Kidney glomerular epithelial cell (primary cell): ENCODE measurements around the gene ANO1.

Experiments used
- DNase-seq: peaks from one replicate; lab custom pipeline; 2025; lab: John Stamatoyannopoulos, UW

The ANO1 gene

GRCh38 chr11:70138403-70138802 lies 60.3 kb downstream of the ANO1 start:
- no peak for DNase-seq

DNA sequence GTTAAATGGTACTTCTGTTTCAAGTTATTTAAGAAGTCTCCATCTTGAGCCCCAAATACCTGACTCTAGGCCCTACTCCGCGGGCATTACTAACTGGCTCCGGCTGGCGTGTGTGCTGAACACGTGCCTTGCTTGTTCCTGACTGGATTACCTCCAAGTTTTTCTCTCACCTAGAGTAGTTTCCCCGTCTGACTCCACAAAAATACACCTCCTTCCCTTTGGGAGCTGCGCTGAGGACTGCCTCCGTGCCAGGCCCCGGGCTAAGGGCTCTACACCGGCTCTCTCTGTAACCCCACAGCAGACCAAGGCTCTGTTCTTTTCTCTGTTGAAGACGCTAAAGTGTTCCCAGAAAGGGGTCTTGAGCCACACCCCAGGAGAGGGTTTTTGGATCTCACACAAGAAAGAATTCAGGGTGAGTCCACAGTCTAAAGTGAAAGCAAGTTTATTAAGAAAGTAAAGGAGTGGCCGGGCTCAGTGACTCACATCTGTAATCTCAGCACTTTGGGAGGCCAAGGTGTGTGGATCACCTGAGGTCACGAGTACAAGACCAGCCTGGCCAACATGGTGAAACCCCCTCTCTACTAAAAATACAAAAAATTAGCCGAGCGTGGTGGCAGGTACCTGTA lies 61.8 kb downstream of the ANO1 start:
- DNase-seq = no peak

GRCh38 chr11:70140711-70141485 lies 62.8 kb downstream of the ANO1 start:
- DNase-seq = no peak

DNA sequence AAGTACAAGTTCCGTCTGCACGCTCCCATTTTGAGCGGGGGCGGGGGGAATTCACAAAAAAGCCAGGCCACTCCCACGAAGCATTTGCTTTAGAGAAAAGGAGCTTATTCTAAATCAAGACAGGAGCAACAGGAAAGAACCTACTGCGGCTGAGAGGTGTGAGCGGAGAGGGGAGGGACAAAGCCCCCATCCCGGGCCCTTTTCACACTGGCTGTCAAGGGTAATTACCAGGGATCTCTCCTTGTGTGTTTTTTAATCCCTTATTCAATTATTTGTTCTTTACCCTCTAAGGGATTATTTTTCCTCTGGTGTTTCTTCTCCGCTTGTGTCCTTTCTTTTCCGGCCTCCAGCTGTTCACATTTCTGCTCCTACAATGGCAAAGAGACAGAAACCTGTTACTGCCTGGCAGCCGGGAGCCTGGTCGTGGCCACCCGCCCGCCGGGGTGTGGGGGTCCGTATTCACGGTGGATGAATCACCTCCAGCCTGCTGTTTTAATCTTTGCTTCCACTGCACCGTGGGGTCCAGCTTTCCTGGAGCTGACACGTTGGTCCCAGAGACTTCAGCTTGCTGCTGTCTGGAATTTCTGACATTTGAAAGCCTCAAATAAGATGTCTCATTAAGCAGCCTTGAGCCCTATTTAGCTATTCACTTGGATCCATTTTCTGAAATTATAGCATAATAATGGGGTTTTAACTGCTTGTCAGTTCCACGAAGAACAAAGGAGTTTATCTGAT lies 63.5 kb downstream of the ANO1 start:
- no peak for DNase-seq

GRCh38 chr11:70142221-70142875 lies 64.2 kb downstream of the ANO1 start:
- DNase-seq = no peak

- no peak for DNase-seq
Observed at GRCh38 chr11:70144262-70144661, 66.1 kb downstream of the ANO1 start.

DNA sequence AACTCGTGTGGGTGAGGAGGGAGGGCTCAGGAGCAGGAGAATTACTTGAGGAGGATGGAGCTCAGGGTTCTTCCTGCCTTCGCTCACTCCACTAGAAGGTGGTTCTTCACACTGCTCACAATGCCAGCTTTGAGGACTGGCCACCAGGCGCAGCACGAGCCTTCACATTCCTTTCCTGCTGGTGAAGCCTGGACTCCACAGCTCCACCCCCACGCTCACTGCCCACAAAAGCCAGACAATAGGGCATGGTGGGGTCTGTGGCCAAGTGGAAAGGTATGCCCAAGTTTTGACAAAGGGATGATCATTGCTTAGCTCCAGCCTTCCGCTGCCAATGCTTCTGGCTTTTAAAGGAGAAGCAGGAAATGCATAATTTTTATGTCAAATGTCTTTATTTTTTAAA lies 67.0 kb downstream of the ANO1 start:
- no peak for DNase-seq

DNA sequence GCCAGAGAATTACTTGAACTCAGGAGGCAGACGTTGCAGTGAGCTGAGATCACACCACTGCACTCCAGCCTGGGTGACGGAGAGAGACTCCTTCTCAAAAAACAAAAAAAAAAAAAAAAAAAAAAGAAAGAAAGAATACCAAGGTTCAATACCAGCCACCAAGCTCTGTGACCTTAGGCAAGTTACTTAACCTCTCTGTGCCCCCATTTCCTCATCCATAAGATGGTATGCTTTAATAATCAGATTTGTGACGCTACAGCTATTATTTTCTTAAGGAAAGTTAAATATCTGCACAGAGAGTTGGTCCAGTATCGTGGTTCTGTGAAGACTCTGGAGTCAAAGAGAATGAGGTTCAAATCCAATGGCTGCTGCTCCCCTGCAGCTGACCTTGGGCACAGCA lies 67.7 kb downstream of the ANO1 start:
- no peak for DNase-seq

DNA sequence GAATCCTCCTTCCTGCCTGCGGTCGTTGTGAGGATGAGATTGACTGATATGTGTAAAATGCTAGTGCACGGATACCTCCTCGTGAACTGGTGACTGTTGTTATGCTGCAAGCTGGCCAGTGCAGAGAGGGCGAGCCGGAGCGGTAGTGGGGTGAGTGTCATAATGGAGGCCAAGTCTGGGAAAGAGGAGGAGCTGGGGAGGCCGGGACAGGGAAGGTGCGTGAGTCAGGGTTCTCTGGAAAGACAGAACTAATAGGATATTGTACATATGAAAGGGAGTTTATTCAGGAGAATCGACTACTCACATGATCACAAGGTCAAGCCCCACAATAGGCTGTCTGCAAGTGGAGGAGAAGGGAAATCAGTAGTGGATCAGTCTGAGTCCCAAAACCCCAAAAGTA lies 68.2 kb downstream of the ANO1 start:
- DNase-seq = no peak

DNA sequence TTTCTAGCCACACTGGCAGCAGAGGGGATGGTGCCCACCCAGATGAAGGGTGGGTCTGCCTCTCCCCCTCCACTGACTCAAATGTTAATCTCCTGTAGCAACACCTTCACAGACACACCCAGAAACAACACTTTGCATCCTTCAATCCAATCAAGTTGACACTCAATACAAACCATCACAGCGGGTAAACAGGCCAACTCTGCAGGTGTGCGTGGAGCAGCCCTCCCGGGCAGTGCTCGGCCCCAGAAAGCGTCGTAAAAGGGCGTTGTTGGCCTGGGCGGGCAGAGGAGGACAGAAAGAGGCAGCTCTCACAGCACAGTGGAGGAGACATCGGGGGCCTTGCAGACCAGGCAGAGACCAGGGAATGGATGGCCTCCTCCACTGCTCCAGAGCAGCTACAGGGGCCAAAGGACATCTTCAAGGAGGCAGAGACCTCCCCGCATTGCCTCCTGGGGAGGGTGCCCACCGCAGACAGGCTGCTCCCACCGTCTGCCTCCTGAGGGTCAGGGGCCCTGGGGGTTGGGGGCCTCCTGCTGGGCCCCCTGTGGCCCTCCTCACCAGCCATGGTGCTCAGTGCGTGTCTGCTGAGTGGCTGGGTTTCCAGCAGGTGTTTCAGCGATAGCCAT lies 68.9 kb downstream of the ANO1 start:
- no peak for DNase-seq

DNA sequence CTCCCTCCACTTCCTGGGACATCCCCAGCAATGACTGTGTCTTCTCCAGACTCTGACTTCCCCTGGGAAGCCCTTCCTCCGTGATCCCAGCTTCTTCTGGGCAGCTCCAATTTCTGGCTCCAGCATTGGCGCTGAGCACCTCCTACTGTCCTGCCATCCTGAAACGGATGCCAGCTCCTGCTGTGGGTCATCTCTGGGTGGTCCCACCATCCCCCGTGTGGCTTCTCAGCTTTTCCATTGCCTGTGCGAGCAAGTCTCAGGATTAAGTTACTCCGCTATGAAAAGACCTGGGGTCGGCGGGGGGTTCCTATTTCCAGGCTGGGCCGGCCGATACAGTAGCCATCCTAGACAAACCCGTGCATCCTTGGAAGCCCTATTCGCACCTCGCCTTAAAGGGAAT lies 69.6 kb downstream of the ANO1 start:
- DNase-seq = no peak

GRCh38 chr11:70151671-70152070 lies 73.6 kb downstream of the ANO1 start:
- no peak for DNase-seq

DNA sequence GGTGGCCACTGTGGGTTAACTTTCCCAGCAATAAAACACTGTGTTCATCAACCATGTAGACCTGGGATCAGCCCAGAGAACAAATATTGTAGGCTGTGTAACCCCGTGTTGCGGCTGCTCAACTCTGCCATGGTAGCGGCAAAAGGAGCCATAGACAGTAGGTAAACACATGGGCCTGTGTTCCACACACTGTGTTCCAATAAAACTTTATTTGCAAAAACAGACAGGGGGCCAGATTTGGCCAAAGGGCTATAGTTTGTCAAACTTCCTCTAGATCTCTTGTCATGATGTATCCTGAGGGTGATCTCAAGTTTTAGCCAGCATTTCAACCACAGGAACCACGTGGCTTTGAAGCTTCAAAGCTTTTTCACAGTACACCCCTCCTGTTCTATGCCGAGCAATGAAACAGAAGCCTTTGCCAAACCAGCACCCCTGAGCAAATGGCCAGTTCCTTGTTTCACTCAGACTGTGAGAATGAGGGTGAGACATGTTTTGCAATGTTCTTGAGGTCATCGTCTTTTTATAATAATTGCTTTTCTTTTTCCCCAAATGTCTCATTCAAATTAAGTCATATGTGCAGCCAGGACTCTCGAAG lies 75.1 kb downstream of the ANO1 start:
- DNase-seq = no peak

- no peak for DNase-seq
Observed at GRCh38 chr11:70155386-70155785, 77.3 kb downstream of the ANO1 start.

DNA sequence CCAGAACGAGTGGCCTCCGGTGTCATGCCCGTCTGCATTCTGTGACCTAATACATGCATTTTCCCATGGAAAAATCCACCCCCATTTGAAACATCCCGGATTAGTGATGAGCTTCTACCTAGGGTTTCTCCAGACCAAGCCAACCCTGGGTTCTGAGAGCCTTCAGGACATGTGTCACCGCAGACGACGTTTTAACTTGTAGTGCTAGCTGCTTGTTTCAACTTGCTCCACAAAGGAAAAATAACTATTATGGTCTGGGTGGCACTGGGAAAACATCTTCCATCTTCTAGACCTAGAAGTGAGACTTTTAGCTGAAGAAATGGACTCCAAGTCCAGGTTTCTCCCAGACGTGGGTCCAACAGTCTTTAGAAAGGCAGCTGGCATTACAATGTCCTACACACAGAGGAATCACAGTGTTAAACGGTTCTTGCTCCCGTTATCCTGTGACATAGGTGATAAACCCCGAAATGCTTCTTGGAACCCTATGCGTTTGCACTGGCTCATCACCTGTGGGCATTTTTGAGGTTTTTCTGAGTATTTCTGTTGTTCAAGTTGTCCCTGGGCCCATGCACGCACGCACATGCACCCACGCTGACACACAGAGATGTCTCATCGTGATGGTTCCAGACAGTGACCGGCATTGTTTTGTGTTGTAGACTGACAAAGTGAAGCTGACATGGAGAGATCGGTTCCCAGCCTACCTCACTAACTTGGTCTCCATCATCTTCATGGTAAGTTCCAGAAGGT lies 78.3 kb downstream of the ANO1 start:
- DNase-seq = no peak

GRCh38 chr11:70158201-70158600 lies 80.1 kb downstream of the ANO1 start:
- DNase-seq = no peak

- no peak for DNase-seq
Observed at GRCh38 chr11:70158757-70159389, 80.8 kb downstream of the ANO1 start.

- DNase-seq = no peak
Observed at GRCh38 chr11:70159627-70160570, 81.8 kb downstream of the ANO1 start.

DNA sequence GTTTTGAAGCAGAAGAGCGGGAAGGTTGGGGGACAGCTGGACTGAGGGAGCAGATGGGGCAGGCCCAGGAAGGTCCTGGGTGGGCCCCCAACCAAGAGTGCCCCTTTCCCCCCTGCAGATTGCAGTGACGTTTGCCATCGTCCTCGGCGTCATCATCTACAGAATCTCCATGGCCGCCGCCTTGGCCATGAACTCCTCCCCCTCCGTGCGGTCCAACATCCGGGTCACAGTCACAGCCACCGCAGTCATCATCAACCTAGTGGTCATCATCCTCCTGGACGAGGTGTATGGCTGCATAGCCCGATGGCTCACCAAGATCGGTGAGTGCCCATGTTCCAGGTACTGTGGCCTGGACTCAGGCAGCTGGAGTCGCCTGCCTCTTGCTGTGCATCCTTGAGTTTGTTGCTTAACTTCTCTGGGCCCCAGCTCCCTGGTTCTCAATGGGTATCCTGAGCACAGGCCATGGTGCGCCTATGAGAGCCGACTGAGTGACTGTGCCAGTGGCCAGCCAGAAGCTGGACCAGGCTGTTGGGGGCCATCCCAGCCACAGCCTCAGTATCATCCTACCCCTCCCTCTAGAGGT lies 83.0 kb downstream of the ANO1 start:
- no peak for DNase-seq
